Spleen (tissue), 11 donors: ENCODE measurements around the gene TEPSIN. TPM values are rescaled to one million over a fixed set of nuclear protein-coding genes. Genes with fewer than 3 reads are reported as not detected.

Experiments used
- DNase-seq: peaks from one replicate; pipeline ENCODE4 v3.0.0-alpha.2; 2020
- H3K27ac ChIP-seq, 8 donors: fragments of 200-600 bp; sonication (generic) in 7 of 8; 1 replicate in 4 of 8; 2 replicates in 4 of 8; pipeline versions ENCODE4 v1.5.0 to v1.8.0; 2016 to 2021; ENCODE audit warnings: inconsistent platforms in 4 of 8, mild to moderate bottlenecking in 4 of 8, moderate library complexity in 1 of 8
- H3K27me3 ChIP-seq, 7 donors: fragments of 200-600 bp; sonication (generic) in 6 of 7; replicated peaks in 1 of 7; 1 replicate in 4 of 7; 2 replicates in 3 of 7; pipeline versions ENCODE4 v1.5.0 to v1.8.0; 2016 to 2021; ENCODE audit warnings: inconsistent platforms in 3 of 7, mild to moderate bottlenecking in 1 of 7
- H3K36me3 ChIP-seq, 6 donors: fragments of 200-600 bp; sonication (generic) in 5 of 6; 1 replicate in 4 of 6; 2 replicates in 2 of 6; pipeline versions ENCODE4 v1.5.0 to v1.8.0; 2016 to 2021; ENCODE audit warnings: inconsistent platforms in 2 of 6
- H3K4me1 ChIP-seq, 6 donors: fragments of 200-600 bp; sonication (generic) in 5 of 6; 1 replicate in 3 of 6; 2 replicates in 3 of 6; pipeline versions ENCODE4 v1.5.0 to v1.8.0; 2016 to 2021; ENCODE audit warnings: inconsistent platforms in 3 of 6
- H3K4me3 ChIP-seq, 8 donors: fragments of 200-600 bp; sonication (generic) in 7 of 8; 1 replicate in 4 of 8; 2 replicates in 4 of 8; pipeline versions ENCODE4 v1.5.0 to v1.8.0; 2016 to 2021; ENCODE audit warnings: inconsistent platforms in 4 of 8, mild to moderate bottlenecking in 4 of 8, moderate library complexity in 2 of 8
- H3K9me3 ChIP-seq, 8 donors: fragments of 200-600 bp; sonication (generic) in 7 of 8; 1 replicate in 4 of 8; 2 replicates in 4 of 8; pipeline versions ENCODE4 v1.5.0 to v1.8.0; 2016 to 2021; ENCODE audit warnings: inconsistent platforms in 4 of 8
- POLR2A ChIP-seq, 3 donors: fragments of 450-650 bp; IDR thresholded peaks; one replicate each; pipeline ENCODE4 v1.5.1; 2017; ENCODE audit warnings: antibody characterized with exemption in 3 of 3, mild to moderate bottlenecking in 1 of 3
- POLR2AphosphoS5 ChIP-seq, 3 donors: sonication (generic); formaldehyde crosslinking; IDR thresholded peaks; one replicate each; pipeline ENCODE4 v1.5.1; 2017; ENCODE audit warnings: antibody characterized with exemption in 3 of 3
- WGBS, 5 donors: extraction: QIAGEN DNeasy Blood & Tissue Kit in 3 of 5; methylation state at CpG; one replicate each; pipeline versions ENCODE4 v1.1.5 to v1.1.7; 2013 to 2018; 5-methylcytosine and 5-hydroxymethylcytosine counted together
- intact Hi-C: fragments of 100-400 bp; cut with DNase I; formaldehyde crosslinking; loops from one replicate; pipeline ENCODE4 v1.15.0; 2023; ENCODE audit warnings: low total_unique reads
- polyA plus RNA-seq, 3 donors: library from polyadenylated mRNA; stranded (reverse); fragments of 200-250 nt; gene quantifications; one replicate each; pipeline ENCODE4 v1.2.1, GENCODE V29; 2013
- total RNA-seq, 7 donors: library from RNA; depleted of rRNA in 3 of 7; stranded (reverse); fragments of >200 nt in 3 of 7; fragmentation: NEBNext Ultra II Directional in 4 of 7; extraction: Animal tissue kit (Norgen Biotek cat#: 25700) in 4 of 7; gene quantifications; one replicate each; pipeline versions ENCODE4 v1.1.0 to v1.2.1, GENCODE V29; 2016 to 2021
- TF ChIP-seq, protein P1 (sequence below), 11 experiments: fragments of 200-600 bp in 7 of 11; fragments of 450-650 bp in 4 of 11; sonication (generic) in 4 of 11; IDR thresholded peaks in 8 of 11; conservative IDR thresholded peaks in 3 of 11; 1 replicate in 7 of 11; 2 replicates in 4 of 11; pipeline versions ENCODE4 v1.4.0 to v1.8.0; 2016 to 2021; ENCODE audit warnings: antibody characterized with exemption in 11 of 11, inconsistent platforms in 4 of 11, mild to moderate bottlenecking in 1 of 11
- donor health status: healthy with polysubstance abuse.
- donor health status: DM: no; HTN: no; CAD: no; lungs with moderate emphysema.
- donor health status: DM: no; HTN: no; CAD: no.
- donor health status: Bipolar disorder and iron deficiency.
- donor health status: healthy.
- donor health status: DM: no; HTN: no; CAD: no.
- donor health status: DM: yes; HTN: yes; CAD: no.

TEPSIN gene
- total and polyA plus RNA-seq, 10 donors, result 36.9 to 88.8 (median 72.3) TPM

DNA sequence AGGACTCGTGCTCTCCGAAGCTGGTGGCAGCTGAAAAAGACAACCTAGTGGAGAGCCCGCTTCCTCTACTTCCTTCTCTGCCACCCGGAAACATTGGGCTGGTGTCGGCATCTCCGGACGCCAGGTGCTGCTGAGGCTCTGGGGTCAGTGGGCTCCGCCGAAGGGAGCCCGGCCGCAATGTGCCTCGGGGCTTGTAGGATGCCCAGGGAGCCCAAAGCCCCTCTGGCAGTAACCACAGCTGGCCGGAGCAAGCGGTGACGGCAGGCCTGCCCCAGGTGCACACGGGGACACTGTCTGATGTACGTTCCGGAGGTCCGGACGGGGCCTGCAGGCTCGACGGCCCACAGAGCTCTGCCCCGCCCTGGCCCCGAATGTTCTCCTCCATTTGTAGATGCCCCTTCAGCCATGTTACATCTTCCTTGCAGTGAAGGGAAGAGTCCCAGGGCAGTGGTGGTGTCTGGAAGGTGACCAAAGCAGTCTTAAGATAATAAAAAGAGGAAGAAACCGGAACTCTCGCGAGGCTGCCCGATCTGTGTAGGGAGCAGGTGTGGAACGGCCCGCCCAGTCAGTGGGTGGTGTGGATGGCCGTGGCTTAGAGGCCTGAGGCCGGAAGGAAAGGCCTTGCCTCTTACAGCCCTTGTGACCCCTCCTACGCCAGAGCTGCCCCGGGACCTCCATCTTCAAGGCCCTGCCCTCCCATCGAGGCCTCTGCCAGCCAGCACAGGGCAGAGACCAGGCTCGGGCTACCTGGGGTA, 22.9 kb upstream of the TEPSIN start:
- TF ChIP-seq, protein P1, sequence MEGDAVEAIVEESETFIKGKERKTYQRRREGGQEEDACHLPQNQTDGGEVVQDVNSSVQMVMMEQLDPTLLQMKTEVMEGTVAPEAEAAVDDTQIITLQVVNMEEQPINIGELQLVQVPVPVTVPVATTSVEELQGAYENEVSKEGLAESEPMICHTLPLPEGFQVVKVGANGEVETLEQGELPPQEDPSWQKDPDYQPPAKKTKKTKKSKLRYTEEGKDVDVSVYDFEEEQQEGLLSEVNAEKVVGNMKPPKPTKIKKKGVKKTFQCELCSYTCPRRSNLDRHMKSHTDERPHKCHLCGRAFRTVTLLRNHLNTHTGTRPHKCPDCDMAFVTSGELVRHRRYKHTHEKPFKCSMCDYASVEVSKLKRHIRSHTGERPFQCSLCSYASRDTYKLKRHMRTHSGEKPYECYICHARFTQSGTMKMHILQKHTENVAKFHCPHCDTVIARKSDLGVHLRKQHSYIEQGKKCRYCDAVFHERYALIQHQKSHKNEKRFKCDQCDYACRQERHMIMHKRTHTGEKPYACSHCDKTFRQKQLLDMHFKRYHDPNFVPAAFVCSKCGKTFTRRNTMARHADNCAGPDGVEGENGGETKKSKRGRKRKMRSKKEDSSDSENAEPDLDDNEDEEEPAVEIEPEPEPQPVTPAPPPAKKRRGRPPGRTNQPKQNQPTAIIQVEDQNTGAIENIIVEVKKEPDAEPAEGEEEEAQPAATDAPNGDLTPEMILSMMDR (IDR thresholded peaks at IDR 0.05 in 8 of 11, conservative IDR thresholded peaks at IDR 0.05 in 3 of 11), result no peak
- no peak for TF ChIP-seq POLR2A (IDR thresholded peaks at IDR 0.05)
- TF ChIP-seq POLR2AphosphoS5 (IDR thresholded peaks at IDR 0.05), result peak in 2 of 3 donors; percentile 52 to 53
- peaks cover 0 to 100% (median 97%) of the 10 kb centered on the region in 6 donors for H3K36me3 ChIP-seq
- no peak for DNase-seq
- 80 to 91% (median 82%) methylated on average over 35 to 36 of the region's 36 CpGs for WGBS, 5 donors
- intact Hi-C loops, result no loop called here
- H3K27ac ChIP-seq, result peak overlapping the region in 1 of 8 donors; percentile 9
- no peaks in the 10 kb centered on the region for H3K27me3 ChIP-seq
- no peaks in the 10 kb centered on the region for H3K9me3 ChIP-seq
- no peak overlapping the region for H3K4me3 ChIP-seq
- H3K4me1 ChIP-seq, result peaks cover 0 to 29% (median 4%) of the 10 kb centered on the region in 6 donors

DNA sequence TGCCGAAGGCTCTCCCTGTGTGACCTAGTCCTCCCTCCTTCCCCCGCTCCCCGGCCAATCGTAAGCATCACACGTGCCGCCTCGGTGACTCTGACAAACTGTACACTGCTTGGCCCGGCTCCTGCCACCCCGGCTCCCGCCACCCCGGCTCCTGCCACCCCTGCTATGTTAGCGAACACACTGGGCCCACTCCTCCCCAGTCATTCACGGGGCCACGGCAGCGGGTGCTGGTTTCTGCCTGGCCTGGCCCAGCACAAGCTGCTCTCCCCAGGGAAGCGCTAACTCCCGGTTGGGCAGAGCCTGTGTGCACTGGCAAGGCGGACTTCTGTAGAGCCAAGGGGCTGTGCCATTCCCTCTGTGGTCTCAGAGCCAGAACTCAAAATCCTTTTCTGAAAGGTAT, 22.2 kb upstream of the TEPSIN start:
- no peak for DNase-seq
- Histone ChIP-seq H3K36me3 (peaks cover 0 to 100% (median 95%) of the 10 kb centered on the region in 6 donors), H3K4me1 (peaks cover 0 to 26% (median 4%) of the 10 kb centered on the region in 6 donors), H3K4me3 (no peak overlapping the region), H3K27me3 (no peaks in the 10 kb centered on the region), H3K9me3 (no peaks in the 10 kb centered on the region), H3K27ac (no peak overlapping the region)
- intact Hi-C loops, result no loop called here
- TF ChIP-seq, protein P1 (IDR thresholded peaks at IDR 0.05 in 8 of 11, conservative IDR thresholded peaks at IDR 0.05 in 3 of 11), result no peak
- TF ChIP-seq POLR2AphosphoS5 (IDR thresholded peaks at IDR 0.05), result no peak
- WGBS, 5 donors, result 93 to 97% (median 96%) methylated on average over 16 to 18 of the region's 18 CpGs

DNA sequence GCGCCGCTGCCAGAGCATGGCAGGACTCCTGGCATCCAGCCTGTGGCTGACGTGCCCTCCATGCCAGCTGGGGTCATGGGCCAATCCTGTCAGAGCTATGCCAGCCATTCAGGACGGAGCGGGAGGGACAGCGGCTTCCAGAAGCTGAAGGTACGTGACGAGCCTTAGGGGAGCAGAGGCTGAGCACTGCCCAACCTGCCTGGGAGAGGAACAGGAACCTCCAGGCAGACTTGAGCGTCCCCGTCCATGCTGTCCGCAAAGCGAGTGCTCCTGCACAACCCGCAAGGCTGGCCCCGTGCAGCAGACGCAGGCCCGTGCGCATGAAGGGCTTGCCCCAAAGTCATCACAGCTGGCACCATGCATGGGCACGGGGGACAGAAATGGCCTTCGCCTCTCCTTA, 21.8 kb upstream of the TEPSIN start:
- intact Hi-C loops, result no loop called here
- Histone ChIP-seq H3K9me3 (no peaks in the 10 kb centered on the region), H3K27me3 (no peaks in the 10 kb centered on the region), H3K4me3 (no peak overlapping the region), H3K4me1 (peaks cover 0 to 26% (median 5%) of the 10 kb centered on the region in 6 donors), H3K27ac (no peak overlapping the region), H3K36me3 (peaks cover 0 to 100% (median 90%) of the 10 kb centered on the region in 6 donors)
- no peak for TF ChIP-seq POLR2AphosphoS5 (IDR thresholded peaks at IDR 0.05)
- TF ChIP-seq, protein P1 (IDR thresholded peaks at IDR 0.05 in 8 of 11, conservative IDR thresholded peaks at IDR 0.05 in 3 of 11), result no peak
- no peak for TF ChIP-seq POLR2A (IDR thresholded peaks at IDR 0.05)
- WGBS, 5 donors, result 92 to 96% (median 95%) methylated on average over 14 to 19 of the region's 19 CpGs
- no peak for DNase-seq

DNA sequence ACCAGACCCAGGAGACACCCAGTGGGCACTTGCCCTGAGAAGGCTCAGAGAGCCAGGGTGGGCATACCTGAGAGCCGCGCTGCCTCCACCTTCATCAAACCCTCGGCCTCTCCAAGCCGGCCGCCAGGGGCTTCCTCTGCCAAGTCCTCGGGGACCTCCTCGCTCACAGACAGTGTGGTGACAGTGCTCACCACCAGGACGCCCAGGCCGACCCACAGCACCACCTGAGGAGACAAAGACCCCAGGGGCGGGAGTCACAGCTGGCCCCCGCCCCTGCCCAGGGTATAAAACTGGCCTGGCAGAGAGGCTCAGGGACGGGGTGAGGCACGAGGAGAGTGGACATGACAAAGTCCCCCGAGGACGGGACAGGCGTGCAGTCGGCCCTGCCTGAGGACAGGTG, 21.3 kb upstream of the TEPSIN start:
- TF ChIP-seq POLR2AphosphoS5 (IDR thresholded peaks at IDR 0.05), result no peak
- intact Hi-C loops, result no loop called here
- Histone ChIP-seq H3K36me3 (peaks cover 0 to 100% (median 86%) of the 10 kb centered on the region in 6 donors), H3K27me3 (no peaks in the 10 kb centered on the region), H3K27ac (no peak overlapping the region), H3K4me3 (no peak overlapping the region), H3K4me1 (peaks cover 0 to 28% (median 9%) of the 10 kb centered on the region in 6 donors), H3K9me3 (no peaks in the 10 kb centered on the region)
- no peak for DNase-seq
- 95 to 98% (median 97%) methylated on average over 13 to 17 of the region's 17 CpGs for WGBS, 5 donors
